HCT116 (cell line): Measurements from ENCODE around the gene PHC1. TPM values are rescaled to one million over a fixed set of nuclear protein-coding genes. Genes with fewer than 3 reads are reported as not detected.

Source experiments
- ATAC-seq: fragments of 200-7000 bp; cut with Tn5 transposase; 2 replicates; pipeline ENCODE4 v1.9.1; 2020; ENCODE audit warnings: mild to moderate bottlenecking, moderate library complexity
- BruUV-seq: library from RNA; stranded (reverse); fragments of 400-500 nt; replicated peaks from 2 replicates; lab custom pipeline; 2021; lab: Mats Ljungman, UMichigan
- CTCF ChIA-PET: fragments of 300-600 bp; sonication (Branson Sonifier 250); formaldehyde crosslinking; loops from one replicate; lab custom pipeline; 2021; ENCODE audit warnings: antibody characterized with exemption; lab: Charles Lee
- POLR2A ChIA-PET: fragments of 300-600, 350-600 bp; sonication (Branson Sonifier 250); formaldehyde crosslinking; loops from one replicate; lab custom pipeline; 2021; ENCODE audit warnings: antibody characterized with exemption; lab: Charles Lee
- RAD21 ChIA-PET, 2 experiments: fragments of 300-600 bp; sonication (Branson Sonifier 250); formaldehyde crosslinking; loops; one replicate each; lab custom pipeline; 2023; ENCODE audit warnings: low total read pairs in 2 of 2; ENCODE audit not compliant: uncharacterized antibody in 2 of 2, unreplicated experiment in 2 of 2, low non-redundant PET in 1 of 2; lab: Charles Lee
- DNase-seq: peaks from one replicate; pipeline ENCODE4 v3.0.0-alpha.2; 2010; ENCODE audit warnings: low read depth, low spot score
- H2AFZ ChIP-seq: fragments of 200-600 bp; shearing (Covaris generic), sonication (generic); 2 replicates; pipeline ENCODE4 v1.6.1; 2017; ENCODE audit warnings: low read depth, mixed run types, mixed read lengths, antibody characterized with exemption, low read length; ENCODE audit not compliant: poor library complexity, severe bottlenecking
- H3K27ac ChIP-seq: 2 replicates; pipeline ENCODE4 v1.5.1; 2012; ENCODE audit warnings: low read depth, low read length
- H3K27me3 ChIP-seq: fragments of 200-600 bp; sonication (generic); 2 replicates; pipeline ENCODE4 v1.6.1; 2016; ENCODE audit warnings: mixed run types, low read length, mixed read lengths; ENCODE audit not compliant: insufficient read depth
- H3K36me3 ChIP-seq, 2 experiments: fragments of 200-500 bp in 1 of 2; fragments of 200-600 bp in 1 of 2; sonication (Bioruptor generic) in 1 of 2; sonication (generic) in 1 of 2; 2 replicates each; pipeline versions ENCODE4 v1.5.1 to v1.6.1; 2014 to 2016; ENCODE audit warnings: low read length in 2 of 2, inconsistent platforms in 1 of 2, mixed read lengths in 1 of 2, mixed run types in 1 of 2; ENCODE audit not compliant: insufficient read depth in 2 of 2, control insufficient read depth in 1 of 2
- H3K4me1 ChIP-seq, 2 experiments: fragments of 200-600 bp in 1 of 2; sonication (generic) in 1 of 2; 2 replicates each; pipeline versions ENCODE4 v1.5.1 to v1.6.1; 2012 to 2017; ENCODE audit warnings: low read length in 2 of 2, inconsistent platforms in 1 of 2, mild to moderate bottlenecking in 1 of 2, mixed read lengths in 1 of 2, mixed run types in 1 of 2, moderate library complexity in 1 of 2; ENCODE audit not compliant: insufficient read depth in 2 of 2, control insufficient read depth in 1 of 2
- H3K4me2 ChIP-seq: fragments of 200-600 bp; sonication (generic); 2 replicates; pipeline ENCODE4 v1.6.1; 2017; ENCODE audit warnings: mixed run types, low read length, mixed read lengths
- H3K4me3 ChIP-seq, 2 experiments: fragments of 200-600 bp in 1 of 2; sonication (generic) in 1 of 2; replicated peaks in 1 of 2; 2 replicates each; pipeline ENCODE4 v1.5.1; 2011 to 2016; ENCODE audit warnings: low read length in 2 of 2, control low read depth in 1 of 2, low read depth in 1 of 2, mild to moderate bottlenecking in 1 of 2, mixed read lengths in 1 of 2, mixed run types in 1 of 2
- H3K79me2 ChIP-seq: fragments of 200-600 bp; sonication (generic); 2 replicates; pipeline ENCODE4 v1.6.1; 2017; ENCODE audit warnings: mild to moderate bottlenecking, mixed run types, low read length, moderate library complexity, mixed read lengths; ENCODE audit not compliant: insufficient read depth
- H3K9ac ChIP-seq: fragments of 200-600 bp; sonication (generic); 2 replicates; pipeline ENCODE4 v1.6.1; 2016; ENCODE audit warnings: low read length, mixed read lengths
- H3K9me2 ChIP-seq: fragments of 200-600 bp; sonication (generic), shearing (Covaris generic); 2 replicates; pipeline ENCODE4 v1.6.1; 2017; ENCODE audit warnings: mixed run types, mild to moderate bottlenecking, moderate library complexity; ENCODE audit not compliant: insufficient read depth
- H3K9me3 ChIP-seq, 2 experiments: fragments of 200-500 bp in 1 of 2; fragments of 200-600 bp in 1 of 2; sonication (Bioruptor generic) in 1 of 2; sonication (generic) in 1 of 2; 2 replicates each; pipeline ENCODE4 v1.6.1; 2014 to 2017; ENCODE audit warnings: low read length in 2 of 2, mixed read lengths in 2 of 2, inconsistent platforms in 1 of 2, low read depth in 1 of 2, mild to moderate bottlenecking in 1 of 2, mixed run types in 1 of 2, moderate library complexity in 1 of 2; ENCODE audit not compliant: control insufficient read depth in 1 of 2, insufficient read depth in 1 of 2
- H4K20me1 ChIP-seq: fragments of 200-600 bp; sonication (generic), shearing (Covaris generic); 2 replicates; pipeline ENCODE4 v1.6.1; 2017; ENCODE audit warnings: mixed run types, mild to moderate bottlenecking, moderate library complexity; ENCODE audit not compliant: insufficient read depth
- ATF3 ChIP-seq: IDR thresholded peaks from 2 replicates; pipeline ENCODE4 v1.6.1; 2012
- CBX3 ChIP-seq: IDR thresholded peaks from 2 replicates; pipeline ENCODE4 v1.6.1; 2012; ENCODE audit warnings: low read depth
- CEBPB ChIP-seq: IDR thresholded peaks from 2 replicates; pipeline ENCODE4 v1.6.1; 2012; ENCODE audit warnings: low read depth
- EGR1 ChIP-seq: IDR thresholded peaks from 2 replicates; pipeline ENCODE4 v1.6.1; 2012; ENCODE audit warnings: low read depth
- EZH2 ChIP-seq: fragments of 200-600 bp; sonication (generic); IDR thresholded peaks from 2 replicates; pipeline ENCODE4 v1.6.1; 2017; ENCODE audit warnings: antibody characterized with exemption, mixed run types
- EZH2phosphoT487 ChIP-seq: fragments of 200-600 bp; IDR thresholded peaks from 2 replicates; pipeline ENCODE4 v1.6.1; 2018; ENCODE audit warnings: antibody characterized with exemption, borderline replicate concordance
- JUND ChIP-seq: IDR thresholded peaks from 2 replicates; pipeline ENCODE4 v1.6.1; 2012
- POLR2A ChIP-seq: IDR thresholded peaks from 2 replicates; pipeline ENCODE4 v1.7.0; 2011; ENCODE audit warnings: borderline replicate concordance; ENCODE audit not compliant: insufficient read depth, insufficient read length; ENCODE audit errors: extremely low read depth
- POLR2AphosphoS5 ChIP-seq: IDR thresholded peaks from 2 replicates; pipeline ENCODE4 v1.6.1; 2011; ENCODE audit warnings: mild to moderate bottlenecking, low read depth, low read length, moderate library complexity
- RAD21 ChIP-seq: IDR thresholded peaks from 2 replicates; pipeline ENCODE4 v1.6.1; 2012; ENCODE audit warnings: low read depth, mild to moderate bottlenecking
- REST ChIP-seq: IDR thresholded peaks from 2 replicates; pipeline ENCODE4 v1.6.1; 2012; ENCODE audit warnings: low read depth
- SIN3A ChIP-seq: IDR thresholded peaks from 2 replicates; pipeline ENCODE4 v1.6.1; 2012; ENCODE audit warnings: low read depth
- SP1 ChIP-seq: IDR thresholded peaks from 2 replicates; pipeline ENCODE4 v1.6.1; 2012; ENCODE audit warnings: low read depth
- SRF ChIP-seq: IDR thresholded peaks from 2 replicates; pipeline ENCODE4 v1.6.1; 2012; ENCODE audit warnings: low read depth
- TCF7L2 ChIP-seq: IDR thresholded peaks from 2 replicates; pipeline ENCODE4 v1.7.0; 2011; ENCODE audit warnings: borderline replicate concordance, inconsistent platforms; ENCODE audit not compliant: insufficient read depth, insufficient read length; ENCODE audit errors: extremely low read depth
- YY1 ChIP-seq: IDR thresholded peaks from 2 replicates; pipeline ENCODE4 v1.6.1; 2011; ENCODE audit warnings: low read length, low read depth, moderate library complexity, mild to moderate bottlenecking; ENCODE audit not compliant: insufficient replicate concordance; ENCODE audit errors: extremely low read depth
- ZFX ChIP-seq: fragments of 450-650 bp; IDR thresholded peaks from 2 replicates; pipeline ENCODE4 v1.6.1; 2017
- ZNF274 ChIP-seq: fragments of 200-500 bp; sonication (Bioruptor generic); IDR thresholded peaks from 2 replicates; pipeline ENCODE4 v1.6.1; 2014; ENCODE audit warnings: mild to moderate bottlenecking, low read depth, low read length, inconsistent platforms
- intact Hi-C: fragments of 100-400 bp; cut with micrococcal nuclease; formaldehyde crosslinking; loops from 2 replicates; pipeline ENCODE4 v1.10.0; 2022
- total RNA-seq: library from RNA; stranded (reverse); gene quantifications from one replicate; pipeline ENCODE4 v1.2.1, GENCODE V29; 2021; ENCODE audit not compliant: unreplicated experiment
- TF ChIP-seq, protein P1 (sequence below): IDR thresholded peaks from 2 replicates; pipeline ENCODE4 v1.6.1; 2012
- TF ChIP-seq, protein P2 (sequence below), 3 experiments: fragments of 200-600 bp in 1 of 3; sonication (generic) in 1 of 3; IDR thresholded peaks in 2 of 3; conservative IDR thresholded peaks in 1 of 3; 2 replicates each; pipeline ENCODE4 v1.5.1; 2012 to 2017; ENCODE audit warnings: low read depth in 2 of 3, low read length in 2 of 3, antibody characterized with exemption in 1 of 3, borderline replicate concordance in 1 of 3, control low read depth in 1 of 3, mild to moderate bottlenecking in 1 of 3, mixed read lengths in 1 of 3, mixed run types in 1 of 3, moderate library complexity in 1 of 3; ENCODE audit not compliant: insufficient read depth in 1 of 3

PHC1 gene
- total RNA-seq, 1 experiment from 2014 or later = 22.8 TPM

DNA sequence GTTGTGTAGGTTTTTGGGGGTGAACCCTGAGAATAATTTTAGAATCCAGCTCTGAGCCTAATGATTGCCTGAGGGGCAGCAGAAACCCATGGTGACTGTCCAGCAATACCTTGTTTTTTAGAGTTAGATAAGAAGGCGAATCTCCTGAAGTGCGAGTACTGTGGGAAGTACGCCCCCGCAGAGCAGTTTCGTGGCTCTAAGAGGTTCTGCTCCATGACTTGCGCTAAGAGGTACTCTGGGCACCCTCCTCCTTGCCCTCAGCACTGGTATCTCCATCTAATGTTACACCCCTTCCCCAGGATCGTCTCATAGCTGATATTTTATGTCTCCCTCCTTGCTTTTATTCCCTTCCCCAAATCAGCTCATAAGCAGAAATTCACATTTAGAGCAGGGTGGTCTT is 22.4 kb downstream of the PHC1 start:
- peaks cover 0 to 5% of the 10 kb centered on the region in 2 experiments; a peak in 2 of 4 replicates for H3K36me3 ChIP-seq
- BruUV-seq = no TSS peak
- H3K27me3 ChIP-seq = no peaks in the 10 kb centered on the region
- no peak overlapping the region for H3K4me3 ChIP-seq
- ChIA-PET POLR2A (no interaction called here), RAD21 (no interaction called here), CTCF (no interaction called here)
- TF ChIP-seq TCF7L2 (no peak), YY1 (no peak), EZH2phosphoT487 (no peak), ZNF274 (no peak), EZH2 (no peak), EGR1 (no peak), ZFX (no peak), REST (no peak), RAD21 (no peak), POLR2AphosphoS5 (no peak), CEBPB (no peak), CBX3 (no peak), JUND (no peak), SRF (no peak), ATF3 (no peak), SP1 (no peak), POLR2A (no peak), SIN3A (no peak)
- TF ChIP-seq, protein P1, sequence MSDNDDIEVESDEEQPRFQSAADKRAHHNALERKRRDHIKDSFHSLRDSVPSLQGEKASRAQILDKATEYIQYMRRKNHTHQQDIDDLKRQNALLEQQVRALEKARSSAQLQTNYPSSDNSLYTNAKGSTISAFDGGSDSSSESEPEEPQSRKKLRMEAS = no peak
- TF ChIP-seq, protein P2, sequence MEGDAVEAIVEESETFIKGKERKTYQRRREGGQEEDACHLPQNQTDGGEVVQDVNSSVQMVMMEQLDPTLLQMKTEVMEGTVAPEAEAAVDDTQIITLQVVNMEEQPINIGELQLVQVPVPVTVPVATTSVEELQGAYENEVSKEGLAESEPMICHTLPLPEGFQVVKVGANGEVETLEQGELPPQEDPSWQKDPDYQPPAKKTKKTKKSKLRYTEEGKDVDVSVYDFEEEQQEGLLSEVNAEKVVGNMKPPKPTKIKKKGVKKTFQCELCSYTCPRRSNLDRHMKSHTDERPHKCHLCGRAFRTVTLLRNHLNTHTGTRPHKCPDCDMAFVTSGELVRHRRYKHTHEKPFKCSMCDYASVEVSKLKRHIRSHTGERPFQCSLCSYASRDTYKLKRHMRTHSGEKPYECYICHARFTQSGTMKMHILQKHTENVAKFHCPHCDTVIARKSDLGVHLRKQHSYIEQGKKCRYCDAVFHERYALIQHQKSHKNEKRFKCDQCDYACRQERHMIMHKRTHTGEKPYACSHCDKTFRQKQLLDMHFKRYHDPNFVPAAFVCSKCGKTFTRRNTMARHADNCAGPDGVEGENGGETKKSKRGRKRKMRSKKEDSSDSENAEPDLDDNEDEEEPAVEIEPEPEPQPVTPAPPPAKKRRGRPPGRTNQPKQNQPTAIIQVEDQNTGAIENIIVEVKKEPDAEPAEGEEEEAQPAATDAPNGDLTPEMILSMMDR (IDR thresholded peaks at IDR 0.05 in 2 of 3, conservative IDR thresholded peaks at IDR 0.05 in 1 of 3; ENCODE audit: borderline replicate concordance in 1 of 3, insufficient read depth in 1 of 3, low read depth in 2 of 3, low read length in 2 of 3) = no peak
- H3K9ac ChIP-seq = no peak overlapping the region
- no peak overlapping the region for H3K4me2 ChIP-seq
- H3K79me2 ChIP-seq = no peaks in the 10 kb centered on the region
- no peaks in the 10 kb centered on the region for H4K20me1 ChIP-seq
- H3K4me1 ChIP-seq = no peaks in the 10 kb centered on the region
- intact Hi-C loops = no loop called here
- H3K9me2 ChIP-seq = no peaks in the 10 kb centered on the region
- H3K27ac ChIP-seq = no peak overlapping the region
- DNase-seq = no peak
- no peak for ATAC-seq
- H2AFZ ChIP-seq = no peak overlapping the region
- H3K9me3 ChIP-seq = no peaks in the 10 kb centered on the region
